Activated CD4-positive, alpha-beta memory T cell treated with anti-CD3 and anti-CD28 coated beads for 36 hours (primary cell): Measurements from ENCODE around the gene ATXN7. TPM values are rescaled to one million over a fixed set of nuclear protein-coding genes. Genes with fewer than 3 reads are reported as not detected.

ENCODE experiments used
- CTCF ChIA-PET: fragments of 350-600 bp; sonication (Branson Sonifier 250); formaldehyde crosslinking; loops from one replicate; lab custom pipeline; 2021; ENCODE audit warnings: antibody characterized with exemption, inconsistent platforms; lab: Charles Lee
- POLR2A ChIA-PET: fragments of 350-600 bp; sonication (Branson Sonifier 250); formaldehyde crosslinking; loops from one replicate; lab custom pipeline; 2021; ENCODE audit warnings: antibody characterized with exemption; lab: Charles Lee
- DNase-seq: peaks from one replicate; pipeline ENCODE4 v3.0.0-alpha.2; 2020
- H3K27ac Mint-ChIP-seq: one replicate; pipeline ENCODE4 v1.8.0; 2021; ENCODE audit warnings: mixed read lengths
- H3K27me3 Mint-ChIP-seq: one replicate; pipeline ENCODE4 v1.8.0; 2021; ENCODE audit warnings: mixed read lengths
- H3K36me3 Mint-ChIP-seq: one replicate; pipeline ENCODE4 v1.8.0; 2021; ENCODE audit warnings: mixed read lengths
- H3K4me1 Mint-ChIP-seq: one replicate; pipeline ENCODE4 v1.8.0; 2021; ENCODE audit warnings: low read depth, mixed read lengths
- H3K4me3 Mint-ChIP-seq: one replicate; pipeline ENCODE4 v1.8.0; 2021; ENCODE audit warnings: mild to moderate bottlenecking, mixed read lengths
- H3K9me3 Mint-ChIP-seq: one replicate; pipeline ENCODE4 v1.8.0; 2021; ENCODE audit warnings: mixed read lengths
- intact Hi-C: fragments of 100-400 bp; cut with micrococcal nuclease; formaldehyde crosslinking; loops from one replicate; pipeline ENCODE4 v1.15.1; 2023
- total RNA-seq, 2 experiments: library from RNA; stranded (reverse); gene quantifications; one replicate each; pipeline ENCODE4 v1.2.3, GENCODE V29; 2021

ATXN7 gene
- total RNA-seq, 2 experiments from 2014 or later: 26.3 to 29.4 TPM

DNA sequence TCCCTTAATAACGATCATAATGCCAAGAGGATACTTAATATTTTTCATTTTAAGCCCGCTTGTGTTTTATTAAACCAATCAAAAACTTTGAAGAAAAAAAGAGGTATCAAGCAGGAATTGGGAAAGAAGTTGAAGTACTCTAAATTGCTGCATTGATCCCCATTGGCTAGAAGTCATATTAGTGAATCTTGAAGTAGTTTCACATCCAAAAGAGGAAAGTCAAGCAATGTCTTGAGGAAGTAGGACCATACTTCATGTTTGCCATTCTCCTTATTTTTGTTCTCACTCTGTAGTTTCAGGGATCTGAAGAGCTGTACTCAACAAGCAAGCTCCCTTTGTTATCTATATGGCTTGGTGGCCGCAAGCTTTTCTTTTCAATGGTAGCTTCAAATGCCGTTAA, 46.3 kb downstream of the ATXN7 start:
- intact Hi-C loops: loop anchor here (5.0 kb wide), 1 partner anchor 82 kb away; no protein-coding TSS in a partner anchor
- POLR2A ChIA-PET: no interaction called here
- DNase-seq: no peak
- Mint-ChIP-seq H3K4me1 (peaks cover 37% of the 10 kb centered on the region), H3K27ac (no peak overlapping the region), H3K9me3 (no peaks in the 10 kb centered on the region), H3K4me3 (no peak overlapping the region), H3K36me3 (peaks cover 12% of the 10 kb centered on the region), H3K27me3 (no peaks in the 10 kb centered on the region)
- CTCF ChIA-PET: interaction anchor here (0.9 to 1.3 kb wide), 4 partner anchors 50 to 574 kb away, joined by 3 to 4 read pairs (median 3); partner anchors contain the start of gene PSMD6

DNA sequence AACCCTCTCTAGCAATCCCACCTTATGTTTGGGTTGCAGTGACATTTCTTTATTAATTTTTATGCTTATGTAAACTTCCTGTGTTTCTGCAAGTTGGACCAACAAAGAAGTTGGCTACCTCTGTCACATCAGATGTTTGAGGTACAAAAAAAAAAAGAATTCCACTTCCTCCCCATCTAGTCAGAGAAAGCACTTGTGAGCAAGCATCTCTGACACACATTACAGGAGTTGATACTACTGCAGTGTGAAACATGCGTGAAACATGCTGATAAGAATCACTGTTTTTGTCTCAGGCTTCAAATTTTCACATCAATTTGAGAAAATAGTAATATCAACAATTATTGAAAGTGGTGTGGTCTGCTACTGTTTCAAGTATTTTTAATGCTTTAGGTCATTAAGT, 47.2 kb downstream of the ATXN7 start:
- peak overlapping the region; percentile 93 for H3K27ac Mint-ChIP-seq
- H3K9me3 Mint-ChIP-seq: no peaks in the 10 kb centered on the region
- CTCF ChIA-PET: interaction anchor here (0.6 to 1.3 kb wide), 4 partner anchors 15 to 113 kb away, joined by 3 to 4 read pairs (median 4); partner anchors contain the start of gene PSMD6
- peaks cover 13% of the 10 kb centered on the region for H3K36me3 Mint-ChIP-seq
- H3K27me3 Mint-ChIP-seq: no peaks in the 10 kb centered on the region
- H3K4me3 Mint-ChIP-seq: peak overlapping the region; percentile 90
- DNase-seq: no peak
- peaks cover 37% of the 10 kb centered on the region for H3K4me1 Mint-ChIP-seq
- intact Hi-C loops: loop anchor here (1.0 to 5.0 kb wide), 4 partner anchors 11 to 81 kb away; no protein-coding TSS in a partner anchor
- POLR2A ChIA-PET: interaction anchor here (1.0 to 1.8 kb wide), 5 partner anchors 10 to 68 kb away, joined by 3 to 10 read pairs (median 5); partner anchors contain the start of genes ATXN7 and THOC7

DNA sequence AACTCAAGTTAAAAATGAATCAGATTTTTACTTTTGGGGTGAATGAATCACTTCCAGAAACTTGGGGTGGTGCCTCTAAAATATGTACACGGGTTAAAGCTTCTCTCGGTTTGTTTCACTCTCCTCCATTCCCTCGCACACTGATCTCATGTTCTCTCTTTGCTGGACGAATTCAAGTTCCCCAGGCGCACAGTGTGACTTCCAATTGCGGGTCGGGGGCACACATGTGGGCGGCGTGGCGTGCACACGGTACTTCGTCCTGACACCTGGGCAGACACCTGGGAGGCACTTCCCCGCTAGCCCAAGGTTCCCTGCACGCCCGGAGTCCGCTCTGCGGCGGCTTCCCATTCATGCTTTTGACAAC, 47.8 kb downstream of the ATXN7 start:
- CTCF ChIA-PET: interaction anchor here (0.6 to 1.2 kb wide), 3 partner anchors 16 to 112 kb away, joined by 3 to 4 read pairs (median 4); partner anchors contain the start of gene PSMD6

DNA sequence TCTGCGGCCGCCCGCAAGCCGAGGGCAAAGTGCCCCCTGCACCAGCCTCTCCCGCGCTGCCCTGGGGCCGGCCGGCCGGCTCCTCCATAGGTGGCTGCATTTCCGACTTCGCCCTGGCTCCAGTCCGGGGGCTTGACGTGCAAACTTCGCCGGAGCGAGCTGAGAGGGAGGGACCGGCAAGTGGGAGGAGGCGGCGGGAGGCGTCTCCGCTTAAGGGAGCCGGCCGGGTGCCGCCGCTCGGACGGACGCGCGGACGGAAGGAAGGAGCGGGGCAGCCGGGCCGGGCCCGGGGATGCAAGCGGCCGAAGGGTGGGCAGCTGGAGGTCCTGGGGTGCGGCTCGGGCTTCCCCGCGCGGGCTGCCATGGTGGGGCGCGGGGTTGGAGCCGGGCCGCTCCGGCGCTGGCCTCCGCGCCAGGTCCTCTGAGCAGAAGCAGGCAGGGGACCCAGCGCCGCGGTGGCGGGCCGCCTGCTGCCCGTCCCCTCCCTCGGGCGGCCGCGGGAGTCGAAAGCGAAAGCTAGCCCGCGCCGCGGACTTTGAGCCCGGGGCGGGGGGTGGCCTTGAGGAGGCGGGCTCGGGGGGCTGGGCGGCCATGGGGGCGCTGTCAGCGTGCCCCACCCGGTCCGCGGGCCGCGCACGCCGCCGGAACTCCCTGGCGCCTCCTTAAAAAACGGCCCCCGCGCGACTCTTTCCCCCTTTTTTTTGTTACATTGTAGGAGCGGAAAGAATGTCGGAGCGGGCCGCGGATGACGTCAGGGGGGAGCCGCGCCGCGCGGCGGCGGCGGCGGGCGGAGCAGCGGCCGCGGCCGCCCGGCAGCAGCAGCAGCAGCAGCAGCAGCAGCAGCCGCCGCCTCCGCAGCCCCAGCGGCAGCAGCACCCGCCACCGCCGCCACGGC, 48.5 kb downstream of the ATXN7 start, which contains the start of gene SCAANT1:
Gene SCAANT1 (minus strand): TSS at position 511 of the 895 bp plus-strand sequence.
- POLR2A ChIA-PET: interaction anchor here (0.6 to 1.8 kb wide), 10 partner anchors 8 to 111 kb away, joined by 3 to 10 read pairs (median 4); partner anchors contain the start of genes ATXN7 and THOC7
- peaks cover 41% of the 10 kb centered on the region for H3K4me1 Mint-ChIP-seq

More for the DNA sequence above, 47.8 kb downstream of the ATXN7 start:
- Mint-ChIP-seq H3K27ac (peak overlapping the region; percentile 93), H3K36me3 (peaks cover 17% of the 10 kb centered on the region), H3K27me3 (no peaks in the 10 kb centered on the region), H3K9me3 (no peaks in the 10 kb centered on the region), H3K4me3 (peak overlapping the region; percentile 90), H3K4me1 (peaks cover 39% of the 10 kb centered on the region)
- intact Hi-C loops: loop anchor here (1.0 to 5.0 kb wide), 4 partner anchors 11 to 81 kb away; no protein-coding TSS in a partner anchor
- no peak for DNase-seq
- POLR2A ChIA-PET: interaction anchor here (0.7 to 1.8 kb wide), 8 partner anchors 9 to 111 kb away, joined by 3 to 10 read pairs (median 4); partner anchors contain the start of genes ATXN7 and THOC7

DNA sequence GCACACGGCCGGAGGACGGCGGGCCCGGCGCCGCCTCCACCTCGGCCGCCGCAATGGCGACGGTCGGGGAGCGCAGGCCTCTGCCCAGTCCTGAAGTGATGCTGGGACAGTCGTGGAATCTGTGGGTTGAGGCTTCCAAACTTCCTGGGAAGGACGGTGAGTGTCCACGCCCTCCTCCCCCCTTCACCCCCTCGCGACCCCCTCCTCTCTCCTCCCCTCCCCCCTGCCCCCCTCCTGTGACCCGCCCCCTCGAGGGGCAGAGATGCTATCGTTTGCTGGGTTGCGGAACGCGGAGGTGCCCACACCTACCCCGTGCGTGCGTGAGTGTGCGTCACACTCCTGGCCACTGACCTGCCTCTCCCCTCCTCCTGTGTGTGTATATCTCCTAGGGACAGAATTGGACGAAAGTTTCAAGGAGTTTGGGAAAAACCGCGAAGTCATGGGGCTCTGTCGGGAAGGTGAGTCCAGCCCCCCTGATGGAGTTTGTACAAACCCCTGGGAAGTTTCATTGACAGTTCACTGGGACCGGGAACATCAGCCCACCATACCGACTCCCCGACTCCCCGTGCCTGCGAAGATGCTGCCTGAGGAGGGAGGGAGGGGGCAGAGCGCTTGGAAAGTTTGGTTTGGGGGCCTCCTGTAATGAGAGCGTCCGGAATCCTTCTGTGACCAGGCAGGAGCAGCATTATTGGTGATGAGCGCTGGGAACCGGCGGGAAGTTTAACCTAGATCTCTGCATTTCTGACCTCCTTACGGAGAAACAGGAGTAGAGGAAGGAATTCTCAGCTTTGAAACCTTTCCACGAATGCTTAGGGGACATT, 49.3 kb downstream of the ATXN7 start:
- H3K4me3 Mint-ChIP-seq: peak overlapping the region; percentile 87
- peak; percentile 67 for DNase-seq
- H3K9me3 Mint-ChIP-seq: no peaks in the 10 kb centered on the region
- H3K27me3 Mint-ChIP-seq: no peaks in the 10 kb centered on the region
- CTCF ChIA-PET: no interaction called here
- peaks cover 30% of the 10 kb centered on the region for H3K36me3 Mint-ChIP-seq
- POLR2A ChIA-PET: interaction anchor here (0.6 to 1.8 kb wide), 4 partner anchors 40 to 66 kb away, joined by 3 to 10 read pairs (median 4); partner anchors contain the start of genes ATXN7 and THOC7
- peak overlapping the region; percentile 90 for H3K27ac Mint-ChIP-seq
- intact Hi-C loops: loop anchor here (2.0 to 5.0 kb wide), 3 partner anchors 20 to 110 kb away; partner anchors contain the start of gene PSMD6
- peaks cover 50% of the 10 kb centered on the region for H3K4me1 Mint-ChIP-seq

More for the DNA sequence above, 48.5 kb downstream of the ATXN7 start, which contains the start of gene SCAANT1:
- Mint-ChIP-seq H3K27ac (peak within 1 kb of the TSS; percentile 93), H3K4me3 (peak within 1 kb of the TSS; percentile 90), H3K9me3 (no peaks in the 10 kb centered on the region), H3K36me3 (peaks cover 22% of the 10 kb centered on the region), H3K27me3 (no peaks in the 10 kb centered on the region)
- peak; percentile 85 for DNase-seq
- CTCF ChIA-PET: interaction anchor here (1.0 to 1.2 kb wide), 2 partner anchors 81 to 111 kb away, joined by 3 to 4 read pairs; partner anchors contain the start of gene PSMD6
- intact Hi-C loops: loop anchor here (1.0 to 5.0 kb wide), 6 partner anchors 12 to 111 kb away; partner anchors contain the start of gene PSMD6

DNA sequence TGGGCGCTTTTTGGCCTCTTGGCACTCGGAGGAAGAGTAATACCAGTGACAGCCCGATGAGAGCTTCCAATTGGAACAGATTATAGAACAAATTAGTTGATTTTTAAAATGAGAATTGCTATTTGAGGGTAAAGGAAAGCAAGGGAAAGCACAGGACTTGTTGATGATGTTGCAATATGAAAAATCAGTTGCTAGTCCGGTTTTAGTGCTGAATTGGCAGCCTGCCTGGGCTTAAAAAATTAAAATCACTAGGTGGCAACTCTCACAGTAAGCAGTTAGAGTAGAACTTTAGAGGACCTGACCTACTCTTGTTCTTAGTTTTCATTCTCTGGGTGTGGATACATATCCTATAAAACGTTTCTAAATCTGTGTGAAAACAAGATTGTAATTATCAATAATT, 50.6 kb downstream of the ATXN7 start:
- intact Hi-C loops: loop anchor here (5.0 kb wide), 1 partner anchor 78 kb away; no protein-coding TSS in a partner anchor
- Mint-ChIP-seq H3K4me1 (peaks cover 59% of the 10 kb centered on the region), H3K27ac (peak overlapping the region; percentile 40)

DNA sequence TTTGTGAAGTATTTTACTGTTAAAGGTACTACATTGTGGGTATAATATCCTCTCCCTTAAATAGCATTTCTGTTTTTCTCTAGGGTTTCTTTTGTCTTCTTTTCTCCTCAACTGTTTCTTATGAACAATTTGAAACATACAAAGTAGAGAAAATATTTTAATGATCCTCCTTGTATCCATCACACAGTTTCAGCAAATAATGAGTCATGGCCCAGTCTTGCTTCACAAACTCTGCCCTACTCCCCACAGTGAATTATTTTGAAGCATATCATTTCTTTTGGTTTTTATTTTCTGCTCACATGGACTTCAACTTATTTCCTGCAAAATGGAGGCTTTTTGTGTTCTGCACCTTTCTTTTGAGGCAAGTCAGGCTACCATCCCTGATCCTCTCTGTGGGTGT, 54.7 kb downstream of the ATXN7 start:
- Mint-ChIP-seq H3K36me3 (peaks cover 54% of the 10 kb centered on the region), H3K4me1 (peaks cover 59% of the 10 kb centered on the region), H3K27ac (no peak overlapping the region), H3K4me3 (no peak overlapping the region), H3K27me3 (no peaks in the 10 kb centered on the region), H3K9me3 (no peaks in the 10 kb centered on the region)
- POLR2A ChIA-PET: no interaction called here
- no peak for DNase-seq
- intact Hi-C loops: no loop called here
- CTCF ChIA-PET: no interaction called here

More for the DNA sequence above, 50.6 kb downstream of the ATXN7 start:
- Mint-ChIP-seq H3K4me3 (peak overlapping the region; percentile 13), H3K27me3 (no peaks in the 10 kb centered on the region), H3K9me3 (no peaks in the 10 kb centered on the region), H3K36me3 (peaks cover 40% of the 10 kb centered on the region)
- ChIA-PET POLR2A (no interaction called here), CTCF (no interaction called here)
- DNase-seq: no peak

DNA sequence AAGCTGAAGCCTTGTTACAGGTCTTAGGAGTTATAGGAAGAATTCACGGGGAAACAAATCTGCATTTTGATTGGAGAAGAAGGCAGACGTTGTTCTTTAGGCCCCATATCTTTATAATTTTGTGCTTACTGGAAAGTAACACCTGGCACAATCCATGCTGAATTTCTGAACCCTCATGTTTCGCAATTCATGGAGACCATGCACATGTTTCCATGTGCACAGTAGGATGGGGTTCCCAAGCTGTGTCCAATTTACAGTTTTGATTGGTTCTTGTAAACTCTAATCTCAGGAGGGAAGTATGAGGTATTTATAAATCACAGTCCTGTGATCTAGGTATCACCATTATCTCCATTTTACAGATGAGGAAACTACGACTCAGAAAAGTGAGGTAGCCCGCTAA, 56.3 kb downstream of the ATXN7 start:
- Mint-ChIP-seq H3K36me3 (peaks cover 62% of the 10 kb centered on the region), H3K4me3 (no peak overlapping the region), H3K27ac (no peak overlapping the region), H3K4me1 (peaks cover 57% of the 10 kb centered on the region), H3K27me3 (no peaks in the 10 kb centered on the region), H3K9me3 (no peaks in the 10 kb centered on the region)
- CTCF ChIA-PET: no interaction called here
- no peak for DNase-seq
- intact Hi-C loops: no loop called here
- POLR2A ChIA-PET: interaction anchor here (1.2 kb wide), 1 partner anchor 9 kb away, joined by 3 read pairs; no protein-coding TSS in a partner anchor

DNA sequence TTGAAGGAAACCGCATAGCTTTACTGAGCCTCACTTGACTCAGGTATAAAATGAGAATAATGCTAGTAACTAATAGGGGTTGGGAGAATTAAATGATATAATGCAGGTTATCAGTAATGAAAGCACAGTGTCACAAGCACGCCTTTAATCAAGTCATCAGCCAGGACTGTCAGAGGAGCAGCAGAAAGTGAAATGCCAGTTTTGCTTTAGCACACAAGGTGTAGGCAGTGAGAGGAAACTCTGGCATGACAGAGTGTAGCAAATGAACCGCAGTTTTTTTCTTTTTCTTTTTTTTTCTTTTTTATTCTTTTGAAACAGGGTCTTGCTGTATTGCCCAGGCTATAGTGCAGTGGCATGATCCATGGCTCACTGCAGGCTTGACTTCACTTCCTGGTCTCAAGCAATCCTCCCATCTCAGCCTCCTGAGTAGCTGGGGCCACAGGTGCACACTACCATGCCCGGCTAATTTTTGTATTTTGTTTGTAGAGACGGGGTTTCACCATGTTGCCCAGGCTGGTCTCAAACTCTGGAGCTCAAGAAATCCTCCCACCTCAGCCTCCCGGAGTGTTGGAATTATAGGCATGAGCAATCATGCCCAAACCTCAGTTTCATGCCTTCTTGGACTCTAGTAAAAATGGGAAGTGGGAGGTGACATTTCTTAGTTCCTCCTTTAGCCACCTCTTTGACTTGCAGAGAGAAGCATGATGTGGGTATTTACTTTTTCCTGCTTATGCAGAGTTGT, 58.2 kb downstream of the ATXN7 start:
- Mint-ChIP-seq H3K36me3 (peaks cover 68% of the 10 kb centered on the region), H3K27me3 (no peaks in the 10 kb centered on the region), H3K9me3 (no peaks in the 10 kb centered on the region), H3K4me1 (peaks cover 62% of the 10 kb centered on the region), H3K4me3 (no peak overlapping the region), H3K27ac (no peak overlapping the region)
- DNase-seq: no peak
- POLR2A ChIA-PET: no interaction called here
- intact Hi-C loops: no loop called here
- CTCF ChIA-PET: no interaction called here

DNA sequence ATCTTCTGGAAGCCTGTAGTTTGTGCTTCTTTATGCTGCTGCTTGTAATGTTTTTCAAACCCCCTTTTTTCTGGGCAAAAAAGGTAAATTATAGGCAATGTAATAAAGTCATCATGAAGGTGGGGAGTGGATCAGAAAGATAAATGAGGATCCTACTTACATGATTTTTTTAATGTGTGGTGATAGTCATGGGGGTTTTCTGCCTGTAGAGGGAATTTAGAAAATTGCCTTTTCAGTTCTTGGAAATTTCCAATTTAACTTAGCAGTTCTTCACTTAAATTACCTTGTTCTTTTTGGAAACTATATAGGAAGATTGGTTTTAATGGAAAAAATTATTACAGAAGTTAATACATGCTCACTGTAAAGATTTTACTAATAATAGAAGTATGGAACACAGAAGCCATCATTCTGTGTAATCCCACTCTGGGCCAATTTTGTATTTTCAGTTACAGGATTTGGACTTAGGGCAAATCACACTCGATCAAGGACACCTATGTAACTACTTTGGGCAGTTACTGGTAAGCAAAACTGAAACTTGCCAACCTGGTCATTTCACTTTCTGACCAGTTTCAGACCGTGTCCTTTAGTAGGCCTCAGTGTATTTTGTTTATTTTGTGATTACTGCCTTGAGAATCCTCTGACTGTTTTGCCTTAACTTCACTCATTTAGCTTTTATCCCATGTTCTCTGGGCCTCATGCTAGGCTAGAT, 59.0 kb downstream of the ATXN7 start:
- intact Hi-C loops: no loop called here
- DNase-seq: no peak
- CTCF ChIA-PET: interaction anchor here (0.6 kb wide), 1 partner anchor 16 kb away, joined by 3 read pairs; no protein-coding TSS in a partner anchor
- Mint-ChIP-seq H3K36me3 (peaks cover 62% of the 10 kb centered on the region), H3K4me1 (peaks cover 60% of the 10 kb centered on the region), H3K27ac (no peak overlapping the region), H3K4me3 (no peak overlapping the region), H3K9me3 (no peaks in the 10 kb centered on the region), H3K27me3 (no peaks in the 10 kb centered on the region)
- POLR2A ChIA-PET: no interaction called here
